Ectodermal cell (in vitro differentiated cells): ENCODE results near the gene LARP4.

Experiments
- H3K27ac ChIP-seq: 2 replicates; pipeline ENCODE4 v1.7.0; 2013; ENCODE audit warnings: mild to moderate bottlenecking, low read depth, low read length; ENCODE audit not compliant: insufficient read depth, poor library complexity, severe bottlenecking
- H3K27me3 ChIP-seq: 2 replicates; pipeline ENCODE4 v1.7.0; 2013; ENCODE audit warnings: mild to moderate bottlenecking, low read length; ENCODE audit not compliant: insufficient read depth, control insufficient read depth, poor library complexity, severe bottlenecking
- H3K36me3 ChIP-seq: one replicate; pipeline ENCODE4 v1.7.0; 2013; ENCODE audit warnings: low read length; ENCODE audit not compliant: control insufficient read depth, insufficient read depth
- H3K4me1 ChIP-seq: one replicate; pipeline ENCODE4 v1.7.0; 2013; ENCODE audit warnings: low read length; ENCODE audit not compliant: control insufficient read depth, insufficient read depth
- H3K4me3 ChIP-seq: 2 replicates; pipeline ENCODE4 v1.7.0; 2013; ENCODE audit warnings: low read depth, low read length, control low read depth; ENCODE audit not compliant: insufficient read depth
- H3K9me3 ChIP-seq: 2 replicates; pipeline ENCODE4 v1.7.0; 2013; ENCODE audit warnings: mild to moderate bottlenecking, low read length, moderate library complexity; ENCODE audit not compliant: control insufficient read depth
- WGBS, 2 experiments: methylation state at CpG; one replicate each; pipeline ENCODE4 v1.1.7; 2013; ENCODE audit warnings: missing lambda C conversion rate in 2 of 2; 5-methylcytosine and 5-hydroxymethylcytosine counted together

LARP4 gene

DNA sequence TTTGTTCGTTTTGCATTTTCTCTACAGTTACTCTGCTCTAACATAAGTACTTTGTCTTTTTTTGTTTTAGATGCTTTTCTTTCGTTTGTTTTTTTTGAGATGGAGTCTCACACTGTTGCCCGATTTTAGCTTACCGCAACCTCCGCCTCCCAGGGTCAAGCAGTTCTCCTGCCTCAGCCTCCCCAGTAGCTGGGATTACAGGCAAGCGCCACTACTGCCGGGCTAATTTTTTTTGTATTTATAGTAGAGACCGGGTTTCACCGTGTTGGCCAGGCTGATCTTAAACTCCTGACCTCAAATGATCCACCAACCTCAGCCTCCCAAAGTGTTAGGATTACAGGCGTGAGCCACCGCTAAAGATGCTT, 106.8 kb downstream of the LARP4 start:
- no peaks in the 10 kb centered on the region for H3K9me3 ChIP-seq
- H3K4me3 ChIP-seq = no peak overlapping the region
- no peaks in the 10 kb centered on the region for H3K27me3 ChIP-seq
- 90 to 91% methylated on average over 11 of the region's 11 CpGs for WGBS, 2 experiments
- peaks cover 5% of the 10 kb centered on the region for H3K4me1 ChIP-seq
- H3K36me3 ChIP-seq = no peaks in the 10 kb centered on the region
- H3K27ac ChIP-seq = no peak overlapping the region

DNA sequence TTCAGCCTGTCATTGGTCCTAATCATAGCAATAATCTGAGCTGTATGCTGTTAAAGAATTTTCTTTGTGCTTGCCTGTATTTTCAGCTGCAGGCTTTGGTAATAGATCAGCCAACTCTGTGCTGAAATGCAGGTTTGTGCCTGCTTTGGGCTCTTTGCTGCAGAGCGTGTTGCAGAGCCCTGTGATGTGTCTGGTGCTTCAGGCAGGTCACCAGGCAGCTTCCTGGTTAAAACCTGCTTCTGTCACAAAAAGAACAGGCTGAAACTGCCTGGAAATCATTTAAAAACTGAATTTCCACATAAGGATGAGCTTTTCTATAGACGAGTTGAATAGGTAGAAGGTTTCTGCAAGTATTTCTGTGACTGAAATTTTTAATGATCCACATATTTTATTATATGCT, 107.2 kb downstream of the LARP4 start:
- no peaks in the 10 kb centered on the region for H3K27me3 ChIP-seq
- no peaks in the 10 kb centered on the region for H3K9me3 ChIP-seq
- 77 to 96% methylated on average over 2 of the region's 2 CpGs for WGBS, 2 experiments
- no peaks in the 10 kb centered on the region for H3K36me3 ChIP-seq
- H3K4me3 ChIP-seq = no peak overlapping the region
- peaks cover 5% of the 10 kb centered on the region for H3K4me1 ChIP-seq
- H3K27ac ChIP-seq = no peak overlapping the region

GRCh38 chr12:50508414-50508813, 107.7 kb downstream of the LARP4 start:
- Histone ChIP-seq H3K27me3 (no peaks in the 10 kb centered on the region), H3K4me3 (no peak overlapping the region), H3K9me3 (no peaks in the 10 kb centered on the region), H3K36me3 (no peaks in the 10 kb centered on the region), H3K4me1 (peaks cover 5% of the 10 kb centered on the region), H3K27ac (no peak overlapping the region)
- 90 to 94% methylated on average over 6 of the region's 6 CpGs for WGBS, 2 experiments

GRCh38 chr12:50508970-50509663, 108.4 kb downstream of the LARP4 start:
- H3K4me1 ChIP-seq = peaks cover 5% of the 10 kb centered on the region
- no peak overlapping the region for H3K4me3 ChIP-seq
- H3K27ac ChIP-seq = no peak overlapping the region
- WGBS, 2 experiments = 93 to 95% methylated on average over 7 of the region's 7 CpGs
- H3K36me3 ChIP-seq = no peaks in the 10 kb centered on the region
- H3K9me3 ChIP-seq = no peaks in the 10 kb centered on the region
- no peaks in the 10 kb centered on the region for H3K27me3 ChIP-seq

DNA sequence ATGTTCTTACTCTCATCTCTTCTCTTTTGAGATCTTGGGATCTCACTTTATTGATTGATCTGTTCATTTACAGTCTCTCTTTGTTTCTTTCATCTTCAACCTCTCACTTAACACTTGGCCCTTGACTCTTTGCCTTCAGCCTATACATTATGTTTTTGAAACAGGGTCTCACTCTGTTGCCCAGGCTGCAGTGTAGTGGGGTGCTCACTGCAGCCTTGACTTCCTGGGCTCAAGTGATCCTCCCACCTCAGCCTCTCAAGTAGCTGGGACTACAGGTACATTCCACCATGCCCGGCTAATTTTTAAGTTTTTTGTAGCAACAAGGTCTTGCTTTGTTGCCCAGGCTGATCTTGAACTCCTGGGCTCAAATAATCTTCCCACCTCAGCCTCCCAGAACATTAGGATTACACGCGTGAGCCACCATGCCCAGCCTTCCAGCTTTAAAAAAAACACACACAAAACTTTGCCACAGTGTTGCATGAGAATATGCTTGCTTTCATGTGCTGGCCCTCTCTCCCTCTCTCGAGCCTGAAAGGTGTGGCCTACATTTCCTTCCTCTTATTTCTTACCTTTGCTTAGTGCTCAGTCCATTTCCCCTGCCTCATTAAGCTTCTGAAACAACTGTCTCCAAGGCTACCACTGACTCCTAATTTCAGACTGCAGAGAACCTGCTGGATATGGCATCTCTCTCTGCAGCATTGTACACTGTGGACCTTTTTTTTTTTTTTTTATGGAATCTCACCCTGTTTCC, 114.0 kb downstream of the LARP4 start:
- no peaks in the 10 kb centered on the region for H3K36me3 ChIP-seq
- no peak overlapping the region for H3K4me3 ChIP-seq
- no peak overlapping the region for H3K27ac ChIP-seq
- no peaks in the 10 kb centered on the region for H3K9me3 ChIP-seq
- no peaks in the 10 kb centered on the region for H3K27me3 ChIP-seq
- peaks cover 2% of the 10 kb centered on the region for H3K4me1 ChIP-seq
- WGBS, 2 experiments = 94 to 95% methylated on average over 4 of the region's 4 CpGs

DNA sequence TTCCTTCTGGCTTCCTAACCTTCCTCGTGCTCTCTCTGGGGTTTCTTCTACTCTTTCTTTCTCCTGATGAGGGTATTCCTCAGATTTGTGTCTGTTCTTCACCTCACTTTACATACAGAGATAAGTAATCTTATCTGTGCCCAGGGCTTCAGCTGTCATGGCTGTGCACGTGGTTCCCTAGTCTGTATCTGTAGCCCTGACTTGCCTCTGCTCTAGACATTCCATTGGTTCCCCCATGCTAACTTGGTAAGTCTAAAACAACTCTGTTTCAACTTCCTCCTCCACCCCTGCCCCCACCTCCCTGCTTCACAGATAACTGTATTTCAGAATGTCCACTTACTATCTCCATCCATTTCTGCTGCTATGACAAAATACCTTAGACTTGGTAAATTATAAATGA, 114.9 kb downstream of the LARP4 start:
- Histone ChIP-seq H3K36me3 (no peaks in the 10 kb centered on the region), H3K27ac (no peak overlapping the region), H3K9me3 (no peaks in the 10 kb centered on the region), H3K27me3 (no peaks in the 10 kb centered on the region), H3K4me3 (no peak overlapping the region), H3K4me1 (no peaks in the 10 kb centered on the region)
- WGBS, 2 experiments = 87 to 93% methylated on average over 2 of the region's 2 CpGs

DNA sequence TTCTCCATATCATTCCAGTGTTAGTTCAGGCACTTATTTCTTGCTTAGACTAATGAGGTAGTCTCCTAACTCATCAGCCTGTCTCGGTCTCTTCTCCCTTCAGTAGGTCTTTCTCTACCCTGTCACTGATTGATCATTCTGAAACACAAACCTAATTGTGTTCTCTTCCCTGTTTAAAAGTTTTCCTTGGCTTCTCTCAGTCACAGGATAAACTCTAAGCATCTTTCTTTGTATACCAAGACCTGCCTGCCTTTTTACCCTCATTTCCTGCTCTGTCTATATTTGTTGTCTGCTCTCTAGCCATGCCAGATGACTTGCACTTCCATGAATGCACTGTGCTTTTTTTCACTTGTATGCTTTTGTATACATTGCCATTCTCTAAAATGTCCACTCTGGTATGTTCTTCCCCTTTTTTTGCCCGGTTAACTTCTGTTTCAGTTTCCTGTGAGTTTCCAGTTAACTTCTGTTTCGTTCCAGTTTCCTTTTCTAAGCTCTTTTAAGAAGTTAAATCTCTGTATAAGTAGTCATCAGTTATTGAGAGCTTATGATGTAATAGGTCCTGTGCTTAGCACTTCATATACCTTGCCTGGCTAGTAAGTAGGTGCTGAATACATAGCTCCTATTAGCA, 116.8 kb downstream of the LARP4 start:
- Histone ChIP-seq H3K9me3 (no peaks in the 10 kb centered on the region), H3K36me3 (no peaks in the 10 kb centered on the region), H3K27ac (no peak overlapping the region), H3K27me3 (no peaks in the 10 kb centered on the region), H3K4me3 (no peak overlapping the region), H3K4me1 (no peaks in the 10 kb centered on the region)
- WGBS, 2 experiments = 85 to 87% methylated on average over 3 of the region's 3 CpGs

DNA sequence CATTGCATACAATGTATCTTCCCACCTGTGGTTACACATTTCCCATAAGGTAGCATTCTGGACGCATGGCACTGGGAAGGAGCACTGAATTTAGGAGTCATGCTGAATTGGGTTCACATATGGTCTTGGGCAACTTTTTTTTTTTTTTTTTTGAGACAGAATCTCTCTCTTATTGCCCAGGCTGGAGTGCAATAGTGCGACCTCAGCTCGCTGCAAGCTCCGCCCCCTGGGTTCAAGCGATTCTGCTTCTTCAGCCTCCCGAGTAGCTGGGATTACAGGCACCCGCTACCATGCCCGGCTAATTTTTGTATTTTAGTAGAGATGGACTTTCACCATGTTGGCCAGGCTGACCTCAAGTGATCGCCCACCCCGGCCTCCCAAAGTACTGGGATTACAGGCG, 117.4 kb downstream of the LARP4 start:
- 93 to 94% methylated on average over 11 of the region's 11 CpGs for WGBS, 2 experiments
- Histone ChIP-seq H3K9me3 (no peaks in the 10 kb centered on the region), H3K27me3 (no peaks in the 10 kb centered on the region), H3K4me1 (no peaks in the 10 kb centered on the region), H3K27ac (no peak overlapping the region), H3K4me3 (no peak overlapping the region), H3K36me3 (no peaks in the 10 kb centered on the region)

GRCh38 chr12:50519353-50519752, 118.7 kb downstream of the LARP4 start:
- Histone ChIP-seq H3K9me3 (no peaks in the 10 kb centered on the region), H3K4me1 (no peaks in the 10 kb centered on the region), H3K27me3 (no peaks in the 10 kb centered on the region), H3K36me3 (no peaks in the 10 kb centered on the region), H3K27ac (no peak overlapping the region), H3K4me3 (no peak overlapping the region)
- WGBS, 2 experiments = 97 to 100% methylated on average over 1 of the region's 1 CpG

- no peaks in the 10 kb centered on the region for H3K36me3 ChIP-seq
- no peak overlapping the region for H3K4me3 ChIP-seq
- no peaks in the 10 kb centered on the region for H3K4me1 ChIP-seq
- no peaks in the 10 kb centered on the region for H3K9me3 ChIP-seq
- H3K27me3 ChIP-seq = no peaks in the 10 kb centered on the region
- 95 to 96% methylated on average over 7 to 8 of the region's 8 CpGs for WGBS, 2 experiments
- no peak overlapping the region for H3K27ac ChIP-seq
Observed at GRCh38 chr12:50520416-50521207, 119.9 kb downstream of the LARP4 start.
